PC-3 (cell line): Measurements from ENCODE around the gene CLEC16A.

Experiments
- EZH2 ChIP-seq: fragments of 300-600 bp; sonication (generic); IDR thresholded peaks from one replicate; pipeline ENCODE4 v1.6.1; 2017; ENCODE audit warnings: antibody characterized with exemption, mild to moderate bottlenecking, low read length; ENCODE audit not compliant: unreplicated experiment
- EZH2phosphoT487 ChIP-seq: fragments of 300-600 bp; sonication (generic); IDR thresholded peaks from 2 replicates; pipeline ENCODE4 v1.6.1; 2018; ENCODE audit warnings: mild to moderate bottlenecking, antibody characterized with exemption, low read length, borderline replicate concordance
- TF ChIP-seq, protein P1 (sequence below): fragments of 300-600 bp; sonication (generic); conservative IDR thresholded peaks from 2 replicates; pipeline ENCODE4 v1.5.1; 2017; ENCODE audit warnings: antibody characterized with exemption, low read depth, mild to moderate bottlenecking, low read length

GRCh38 chr16:11160676-11161115, 216.3 kb downstream of the CLEC16A start:
- TF ChIP-seq, protein P1, sequence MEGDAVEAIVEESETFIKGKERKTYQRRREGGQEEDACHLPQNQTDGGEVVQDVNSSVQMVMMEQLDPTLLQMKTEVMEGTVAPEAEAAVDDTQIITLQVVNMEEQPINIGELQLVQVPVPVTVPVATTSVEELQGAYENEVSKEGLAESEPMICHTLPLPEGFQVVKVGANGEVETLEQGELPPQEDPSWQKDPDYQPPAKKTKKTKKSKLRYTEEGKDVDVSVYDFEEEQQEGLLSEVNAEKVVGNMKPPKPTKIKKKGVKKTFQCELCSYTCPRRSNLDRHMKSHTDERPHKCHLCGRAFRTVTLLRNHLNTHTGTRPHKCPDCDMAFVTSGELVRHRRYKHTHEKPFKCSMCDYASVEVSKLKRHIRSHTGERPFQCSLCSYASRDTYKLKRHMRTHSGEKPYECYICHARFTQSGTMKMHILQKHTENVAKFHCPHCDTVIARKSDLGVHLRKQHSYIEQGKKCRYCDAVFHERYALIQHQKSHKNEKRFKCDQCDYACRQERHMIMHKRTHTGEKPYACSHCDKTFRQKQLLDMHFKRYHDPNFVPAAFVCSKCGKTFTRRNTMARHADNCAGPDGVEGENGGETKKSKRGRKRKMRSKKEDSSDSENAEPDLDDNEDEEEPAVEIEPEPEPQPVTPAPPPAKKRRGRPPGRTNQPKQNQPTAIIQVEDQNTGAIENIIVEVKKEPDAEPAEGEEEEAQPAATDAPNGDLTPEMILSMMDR: no peak
- TF ChIP-seq EZH2: no peak
- TF ChIP-seq EZH2phosphoT487: no peak
